Measurements from ENCODE around the gene NEDD4.
"Not testable (repeated sequence)": the region's sequence is repeated elsewhere in the genome, so short reads cannot be mapped to it uniquely, and the experiment has no call there.

The NEDD4 gene

DNA sequence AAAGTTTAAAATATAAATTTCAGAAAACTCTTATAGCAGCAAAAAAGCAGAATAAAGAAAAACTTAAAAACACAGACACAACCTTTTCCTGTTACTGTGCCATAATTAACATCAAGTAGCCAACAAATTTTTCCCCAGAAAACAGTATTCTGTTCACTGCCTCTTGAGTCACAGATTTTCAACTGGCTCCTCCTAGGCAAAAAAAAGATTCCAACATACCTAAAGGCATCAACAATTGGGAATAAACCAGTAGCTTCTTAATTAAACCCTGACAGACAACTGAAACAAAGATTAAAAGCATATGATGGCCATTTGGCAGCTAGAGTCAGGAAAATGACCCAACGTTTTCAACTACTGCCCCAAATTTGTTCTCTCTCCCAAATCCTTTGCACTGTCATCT, 10.9 kb upstream of the NEDD4 start:
- not testable (repeated sequence) for DNase-seq

GRCh38 chr15:56003777-56004176, 10.4 kb upstream of the NEDD4 start:
- not testable (repeated sequence) for DNase-seq

- not testable (repeated sequence) for DNase-seq
Observed at GRCh38 chr15:56003277-56003676, 9.9 kb upstream of the NEDD4 start.

DNA sequence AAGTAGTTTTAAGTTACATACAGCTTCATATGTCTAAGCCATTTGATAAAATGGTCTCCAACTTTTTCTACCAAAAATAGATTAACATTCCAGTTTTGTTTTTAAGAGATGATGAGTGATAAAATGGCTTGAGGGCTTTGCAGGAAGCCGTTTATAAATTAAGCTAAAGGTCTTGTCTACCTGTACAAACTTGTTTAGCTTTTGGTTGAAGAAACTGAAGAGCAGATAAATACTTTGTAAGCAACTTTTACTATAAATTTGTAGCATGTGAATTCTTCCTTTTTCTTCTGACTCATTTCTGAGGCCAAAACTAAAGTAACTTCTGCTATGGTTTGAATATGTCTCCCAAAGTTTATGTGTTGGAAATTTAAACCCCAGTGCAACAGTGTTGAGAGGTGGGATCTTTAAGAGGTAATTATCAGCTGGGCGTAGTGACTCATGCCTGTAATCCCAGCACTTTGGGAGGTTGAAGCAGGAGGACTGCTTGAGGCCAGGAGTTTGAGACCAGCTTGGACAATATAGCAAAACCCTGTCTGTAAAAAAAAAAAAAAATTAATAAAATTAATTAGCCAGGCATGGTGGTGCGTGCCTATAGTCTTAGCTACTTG, 8.2 kb upstream of the NEDD4 start:
- DNase-seq = no peak

DNA sequence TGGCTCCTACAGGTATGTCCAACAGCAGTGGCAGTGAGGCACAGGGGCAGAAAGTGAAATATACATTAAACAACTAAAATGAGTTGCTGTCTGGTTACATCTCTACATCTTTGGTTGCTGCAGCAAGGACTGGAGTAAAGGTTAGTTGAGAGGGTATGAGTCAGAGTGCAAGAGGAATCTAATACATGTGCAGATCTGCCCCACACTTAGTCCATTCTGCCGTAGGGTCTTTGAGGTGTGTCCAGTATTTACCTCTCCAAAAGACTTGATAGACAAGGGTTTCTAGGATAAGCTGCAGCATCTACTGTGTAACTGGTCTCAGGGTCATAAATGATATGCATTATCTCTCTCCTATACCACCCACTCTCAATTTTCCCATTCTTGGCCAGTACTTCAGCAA, 6.2 kb upstream of the NEDD4 start:
- DNase-seq = no peak

- DNase-seq = no peak
Observed at GRCh38 chr15:55998478-55998877, 5.1 kb upstream of the NEDD4 start.

DNA sequence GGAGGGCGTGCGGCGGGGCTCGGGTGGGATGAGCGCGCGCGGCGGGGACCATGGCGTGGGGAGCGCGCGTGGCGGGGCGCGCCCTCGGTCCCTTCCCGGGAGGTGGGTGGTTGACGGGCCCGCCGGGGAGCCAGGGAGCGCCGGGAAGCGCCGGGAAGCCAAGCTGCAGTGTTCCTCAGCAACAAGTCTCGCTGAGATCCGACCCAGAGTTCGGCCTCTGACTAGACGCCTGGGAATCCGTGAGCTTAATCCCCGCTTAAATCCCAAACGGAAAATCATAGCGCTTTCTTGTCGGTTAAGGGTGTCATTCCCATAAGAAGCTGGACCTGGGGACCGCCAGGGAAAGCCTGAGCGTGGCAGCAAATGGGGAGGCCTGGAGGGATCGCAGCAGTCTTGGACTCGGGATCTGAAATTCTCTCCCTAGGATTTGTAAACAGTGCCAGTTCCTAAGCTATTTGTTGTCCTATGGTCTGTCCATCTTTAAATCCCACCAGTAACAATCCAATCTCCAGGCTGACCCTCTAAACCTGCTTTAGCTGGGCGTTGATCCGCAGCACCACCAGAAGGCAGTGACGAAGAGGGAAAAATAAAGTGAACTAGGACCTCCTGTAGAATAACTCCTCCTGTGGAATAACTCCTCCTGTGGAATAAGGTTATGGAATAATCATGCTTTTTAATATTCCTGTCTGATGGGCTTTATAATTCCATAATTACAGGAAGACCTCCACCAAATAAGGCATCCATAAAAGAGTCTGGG, 570 bp upstream of the NEDD4 start:
- peak; percentile 1 for DNase-seq

DNA sequence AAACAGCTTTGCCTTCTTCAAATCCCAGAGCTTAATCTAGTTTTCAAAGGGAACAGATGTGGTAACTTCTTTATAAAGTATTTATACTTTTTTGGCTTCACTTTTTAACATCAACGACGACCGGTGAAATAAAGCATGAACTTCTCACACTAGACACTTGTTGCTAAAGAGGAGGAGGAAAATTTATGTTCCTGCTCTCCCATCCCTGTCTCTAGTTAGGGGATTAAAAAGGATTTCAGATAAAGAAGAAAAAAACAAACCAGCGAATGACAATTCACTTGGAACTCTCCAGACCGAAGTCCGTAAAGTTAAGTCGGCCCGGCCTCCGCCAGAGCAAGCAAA, 672 bp downstream of the NEDD4 start:
- no peak for DNase-seq

DNA sequence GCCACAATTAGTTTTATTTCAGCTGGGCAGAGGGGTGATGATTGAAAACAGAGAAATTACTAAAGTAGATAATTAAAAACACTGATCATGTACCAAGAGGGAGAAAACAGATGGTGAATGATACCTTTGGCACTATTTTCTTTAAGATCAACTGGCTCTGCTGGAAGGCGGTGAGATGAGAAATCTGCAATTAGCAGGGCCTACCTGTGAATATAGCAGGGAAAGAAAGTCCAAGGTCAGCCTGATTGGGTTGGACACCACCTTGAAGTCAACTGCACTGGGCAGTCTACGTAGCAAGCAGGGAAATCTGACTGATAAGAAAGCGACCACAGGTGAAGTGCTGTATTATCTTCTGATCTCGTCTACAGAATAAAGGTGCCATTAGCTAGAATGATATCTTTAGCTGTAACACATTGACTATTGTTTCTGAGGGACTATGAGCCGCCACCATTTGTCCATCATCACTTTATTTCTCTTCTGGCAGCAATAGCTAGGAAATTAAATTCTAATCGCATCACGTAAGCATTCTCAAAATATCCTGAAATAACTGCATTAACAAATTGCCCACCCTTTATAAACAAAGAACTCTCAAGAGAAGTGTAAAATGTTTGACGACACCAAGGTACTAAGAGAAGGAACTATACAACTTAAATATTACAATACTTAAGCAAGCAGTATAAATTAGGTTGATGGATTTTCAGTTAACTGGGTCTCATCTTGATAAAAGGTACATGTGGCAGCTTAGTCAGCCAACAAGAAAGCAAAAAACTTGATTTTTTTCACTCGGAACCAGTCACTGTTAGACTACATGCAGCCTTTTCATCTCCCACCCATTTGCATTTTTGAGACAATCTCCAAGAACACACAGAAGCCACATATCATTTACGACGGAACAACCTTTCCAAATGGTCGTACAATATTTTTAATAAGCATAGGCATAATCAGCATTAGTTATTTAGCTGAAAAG, 1.3 kb downstream of the NEDD4 start:
- no peak for DNase-seq

GRCh38 chr15:55990998-55991397, 2.4 kb downstream of the NEDD4 start:
- DNase-seq = no peak

GRCh38 chr15:55990516-55990915, 2.9 kb downstream of the NEDD4 start:
- DNase-seq = no peak

DNA sequence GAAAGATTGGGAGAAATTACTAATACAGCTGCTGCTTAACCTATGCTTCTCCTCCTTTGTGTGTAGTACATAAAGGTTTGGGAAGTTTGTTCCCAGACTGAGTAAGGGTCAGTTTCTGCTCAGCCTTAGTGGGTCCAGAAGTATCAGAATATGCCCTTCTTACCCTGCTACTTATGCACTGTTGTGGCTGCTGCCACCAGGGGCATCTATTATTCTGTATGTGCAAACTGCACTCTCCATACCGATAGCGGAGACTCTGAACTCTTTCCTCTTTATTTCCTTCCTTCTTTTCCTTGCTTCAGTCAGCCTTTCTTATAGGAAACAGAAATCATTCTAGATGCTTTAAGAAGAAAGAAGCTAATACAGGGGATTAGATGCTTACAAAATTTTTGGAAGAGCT, 4.0 kb downstream of the NEDD4 start:
- DNase-seq = no peak

GRCh38 chr15:55981582-55982249, 11.7 kb downstream of the NEDD4 start:
- DNase-seq = no peak

DNA sequence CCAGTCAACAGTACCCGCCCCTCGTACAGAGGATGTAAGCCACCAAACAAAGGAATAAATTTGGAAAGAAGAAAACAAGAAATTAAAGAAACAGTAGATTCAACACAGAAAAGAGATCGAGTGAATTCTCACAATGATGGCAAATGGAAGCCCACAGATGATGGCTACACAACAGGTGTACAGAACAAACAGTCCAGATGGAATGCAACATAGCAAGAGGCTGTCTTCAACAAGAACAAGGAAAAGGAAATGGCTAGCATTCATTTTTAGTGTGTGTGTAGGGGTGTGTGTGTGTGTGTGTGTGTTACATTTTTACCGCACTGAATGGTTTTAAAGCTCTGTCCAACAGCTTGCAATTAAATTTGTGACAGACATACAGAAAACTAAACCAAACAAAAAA, 12.9 kb downstream of the NEDD4 start:
- DNase-seq = no peak

DNA sequence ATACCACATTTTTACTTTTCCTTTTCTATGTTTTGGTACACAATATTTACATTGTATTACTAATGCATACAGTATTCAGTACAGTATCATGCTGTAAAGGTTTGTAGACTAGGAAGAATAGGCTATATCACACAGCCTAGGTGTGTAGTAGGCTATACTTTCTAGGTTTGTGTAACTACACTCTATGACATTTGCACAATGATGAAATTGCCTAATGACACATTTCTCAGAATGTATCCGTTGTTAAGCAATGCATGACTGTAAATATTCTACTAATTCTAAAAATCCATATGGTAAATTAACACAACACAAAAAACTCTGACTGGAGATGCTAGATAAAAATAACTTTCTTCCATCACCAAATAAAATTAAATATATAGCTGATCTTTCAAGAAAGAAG, 16.2 kb downstream of the NEDD4 start:
- DNase-seq = no peak

DNA sequence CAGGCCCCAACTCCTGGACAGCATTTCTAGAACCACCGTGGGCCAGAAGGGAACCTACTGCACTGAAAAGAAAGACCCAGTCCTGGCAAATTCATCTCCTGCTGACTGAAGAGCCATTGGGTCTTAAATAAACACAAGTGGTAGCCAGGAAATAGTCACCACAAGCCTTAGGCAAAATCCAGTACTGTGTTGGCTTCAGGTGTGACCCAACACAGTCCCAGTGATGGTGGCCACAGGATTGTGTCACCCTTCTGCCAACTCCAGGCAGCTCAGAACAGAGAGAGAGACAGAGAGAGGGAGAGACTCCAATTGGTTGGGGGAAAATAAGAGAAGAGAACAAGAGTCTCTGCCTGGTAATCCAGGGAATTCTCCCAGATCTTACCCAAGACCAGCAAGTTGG, 23.1 kb downstream of the NEDD4 start:
- no peak for DNase-seq

- no peak for DNase-seq
Observed at GRCh38 chr15:55969582-55969981, 23.8 kb downstream of the NEDD4 start.

DNA sequence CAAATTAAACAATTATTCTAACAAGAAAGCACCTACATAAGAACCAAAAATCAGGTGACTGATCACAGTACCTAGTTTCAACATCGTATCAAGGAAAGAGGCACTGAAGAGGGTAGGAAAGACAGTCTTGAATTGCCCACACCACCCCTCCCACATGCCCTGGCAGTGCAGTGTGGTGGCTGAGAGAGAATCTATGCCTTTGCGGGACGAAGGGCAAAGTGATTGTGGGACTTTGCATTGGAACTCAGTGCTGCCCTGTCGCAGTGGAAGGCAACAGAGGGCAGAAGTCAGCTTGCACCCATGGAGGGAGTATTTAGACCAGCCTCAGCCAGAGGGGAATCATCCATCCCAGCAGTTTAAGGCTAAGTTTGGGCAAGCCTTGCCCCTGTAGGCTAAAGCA, 24.5 kb downstream of the NEDD4 start:
- no peak for DNase-seq

DNA sequence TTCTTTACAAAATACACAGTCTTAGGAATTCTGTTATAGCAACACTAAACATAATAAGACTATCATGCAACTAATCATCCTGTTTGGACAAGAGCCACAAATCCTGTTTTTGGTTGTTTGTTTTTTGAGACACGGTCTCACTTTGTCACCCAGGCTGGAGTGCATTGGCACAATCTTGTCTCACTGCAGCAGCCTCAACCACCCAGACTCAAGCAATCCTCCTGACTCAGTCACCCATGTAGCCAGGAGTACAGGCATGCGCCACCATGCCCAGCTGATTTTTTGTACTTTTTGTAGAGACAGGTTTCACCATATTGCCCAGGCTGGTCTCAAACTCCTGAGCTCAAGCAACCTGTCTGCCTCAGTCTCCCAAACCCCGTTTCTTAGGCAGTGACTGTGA, 28.3 kb downstream of the NEDD4 start:
- no peak for DNase-seq

GRCh38 chr15:55960946-55961345, 32.5 kb downstream of the NEDD4 start:
- no peak for DNase-seq

GRCh38 chr15:55959744-55960447, 33.5 kb downstream of the NEDD4 start:
- no peak for DNase-seq

DNA sequence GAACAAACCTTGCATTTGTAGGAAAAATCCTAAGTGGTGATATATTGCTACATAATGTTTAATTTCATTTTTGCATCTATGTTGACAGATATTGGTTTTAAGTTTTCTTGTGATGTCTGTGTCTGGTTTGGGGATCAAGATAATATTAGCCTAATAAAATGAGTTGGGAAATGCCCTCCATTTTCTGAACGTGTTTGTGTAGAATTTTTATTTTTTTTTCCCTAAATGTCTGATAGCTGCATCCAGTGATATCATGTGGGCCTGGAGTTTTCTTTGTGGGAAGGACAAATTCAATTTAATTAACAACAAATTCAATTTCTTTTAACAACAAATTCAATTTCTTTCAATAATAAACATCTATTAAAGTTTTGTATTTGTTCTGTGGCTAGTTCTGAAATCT, 35.1 kb downstream of the NEDD4 start:
- no peak for DNase-seq
